Panc1 (cell line): Measurements from ENCODE around the gene OTOA. TPM values are rescaled to one million over a fixed set of nuclear protein-coding genes. Genes with fewer than 3 reads are reported as not detected.
"Not testable (repeated sequence)": the region's sequence is repeated elsewhere in the genome, so short reads cannot be mapped to it uniquely, and the experiment has no call there.

ENCODE experiments used
- ATAC-seq: fragments of 200-7000 bp; cut with Tn5 transposase; 2 replicates; pipeline ENCODE4 v1.9.1; 2020; ENCODE audit warnings: mild to moderate bottlenecking, moderate library complexity
- BruUV-seq: library from RNA; stranded (reverse); fragments of 400-500 nt; replicated peaks from 2 replicates; lab custom pipeline; 2021; lab: Mats Ljungman, UMichigan
- CTCF ChIA-PET: fragments of 300-600 bp; sonication (Branson Sonifier 250); formaldehyde crosslinking; loops from one replicate; lab custom pipeline; 2022; ENCODE audit warnings: antibody characterized with exemption; lab: Charles Lee
- POLR2A ChIA-PET: fragments of 300-600 bp; sonication (Branson Sonifier 250); formaldehyde crosslinking; loops from one replicate; lab custom pipeline; 2022; ENCODE audit warnings: antibody characterized with exemption; lab: Charles Lee
- DNase-seq: peaks from one replicate; pipeline ENCODE4 v3.0.0-alpha.2; 2010; ENCODE audit warnings: low read depth, low spot score
- H3K27ac ChIP-seq: 2 replicates; pipeline ENCODE4 v1.5.1; 2011; ENCODE audit warnings: mild to moderate bottlenecking, low read length, inconsistent platforms
- H3K27me3 ChIP-seq: fragments of 200-500 bp; sonication (Bioruptor generic); 2 replicates; pipeline ENCODE4 v1.6.0; 2014; ENCODE audit warnings: low read length, inconsistent platforms; ENCODE audit not compliant: control insufficient read depth, insufficient read depth
- H3K36me3 ChIP-seq: fragments of 200-500 bp; sonication (Bioruptor generic); 2 replicates; pipeline ENCODE4 v1.5.1; 2014; ENCODE audit warnings: inconsistent platforms, mild to moderate bottlenecking, low read length, moderate library complexity; ENCODE audit not compliant: control insufficient read depth, insufficient read depth
- H3K4me1 ChIP-seq: 2 replicates; pipeline ENCODE4 v1.5.1; 2011; ENCODE audit warnings: inconsistent platforms, mild to moderate bottlenecking, low read length, moderate library complexity; ENCODE audit not compliant: control insufficient read depth, insufficient read depth
- H3K4me3 ChIP-seq, 2 experiments: 2 replicates each; pipeline ENCODE4 v1.5.1; 2011 to 2012; ENCODE audit warnings: low read depth in 2 of 2, low read length in 2 of 2, mild to moderate bottlenecking in 2 of 2, inconsistent platforms in 1 of 2, moderate library complexity in 1 of 2
- H3K9me3 ChIP-seq: fragments of 200-500 bp; sonication (Bioruptor generic); 2 replicates; pipeline ENCODE4 v1.5.1; 2014; ENCODE audit warnings: low read depth, mild to moderate bottlenecking, inconsistent platforms, low read length, moderate library complexity; ENCODE audit not compliant: control insufficient read depth, insufficient read depth
- POLR2AphosphoS5 ChIP-seq: IDR thresholded peaks from 2 replicates; pipeline ENCODE4 v1.6.1; 2012; ENCODE audit warnings: mild to moderate bottlenecking, low read depth, low read length, moderate library complexity
- SIN3A ChIP-seq: IDR thresholded peaks from 2 replicates; pipeline ENCODE4 v1.6.1; 2012; ENCODE audit warnings: low read depth, mild to moderate bottlenecking, low read length, moderate library complexity, borderline replicate concordance; ENCODE audit not compliant: insufficient read depth
- TCF7L2 ChIP-seq: IDR thresholded peaks from 2 replicates; pipeline ENCODE4 v1.6.1; 2011; ENCODE audit warnings: mild to moderate bottlenecking, low read depth, low read length, inconsistent platforms
- in situ Hi-C: cut with HindIII; loops from 2 replicates; pipeline ENCODE4 v1.10.0; 2016; ENCODE audit warnings: low sequenced_read_pairs, low pct_unique_long_range_greater_than_20kb
- intact Hi-C: fragments of 100-400 bp; cut with micrococcal nuclease; formaldehyde crosslinking; loops from one replicate; pipeline ENCODE4 v1.10.0; 2022; ENCODE audit not compliant: unreplicated experiment
- total RNA-seq: library from RNA; stranded (reverse); gene quantifications from one replicate; pipeline ENCODE4 v1.2.1, GENCODE V29; 2021; ENCODE audit not compliant: unreplicated experiment
- TF ChIP-seq, protein P1 (sequence below): fragments of 450-650 bp; IDR thresholded peaks from 2 replicates; pipeline ENCODE4 v1.5.1; 2017; ENCODE audit warnings: mild to moderate bottlenecking
- TF ChIP-seq, protein P2 (sequence below), 2 experiments: IDR thresholded peaks; 2 replicates each; pipeline ENCODE4 v1.6.1; 2011 to 2012; ENCODE audit warnings: low read depth in 2 of 2, control low read depth in 1 of 2, low read length in 1 of 2, mild to moderate bottlenecking in 1 of 2, moderate library complexity in 1 of 2; ENCODE audit not compliant: insufficient read depth in 1 of 2

The OTOA gene
- total RNA-seq, 1 experiment from 2014 or later, result not detected

DNA sequence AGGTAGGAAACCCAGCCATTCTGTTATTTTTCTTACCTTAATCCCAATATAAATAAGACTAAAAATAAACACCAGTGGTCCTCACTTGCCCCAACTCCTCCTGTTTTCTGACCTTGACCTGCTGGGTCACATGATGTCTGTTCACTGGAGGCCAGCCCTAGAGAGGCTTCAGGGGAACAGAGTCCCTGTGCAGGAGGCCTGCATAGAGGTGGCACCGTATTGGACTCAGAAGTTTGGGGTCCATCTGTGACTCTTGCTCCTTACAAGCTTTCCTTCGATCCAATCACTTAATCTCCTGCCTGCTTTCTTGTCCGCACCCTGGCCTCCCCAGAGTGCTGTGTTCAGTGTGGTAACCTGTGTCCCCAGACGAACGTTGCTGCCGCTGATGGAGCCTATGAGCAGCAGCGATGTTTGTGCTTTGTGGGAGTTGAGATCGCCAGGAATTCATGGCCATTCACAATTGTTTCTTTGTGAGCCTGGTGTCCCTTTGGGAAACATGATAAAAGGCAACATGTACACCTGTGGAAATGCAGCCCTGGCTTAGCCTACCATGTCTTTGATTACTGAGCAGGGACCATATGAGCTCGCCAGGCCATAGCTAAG, 16.1 kb upstream of the OTOA start:
- H3K27ac ChIP-seq, result no peak overlapping the region
- no peak overlapping the region for H3K4me3 ChIP-seq
- in situ Hi-C loops (no loop called here), intact Hi-C loops (no loop called here)
- ATAC-seq, result no peak
- ChIA-PET CTCF (no interaction called here), POLR2A (no interaction called here)
- no peak for DNase-seq
- no peak for TF ChIP-seq POLR2AphosphoS5
- TF ChIP-seq, protein P1, sequence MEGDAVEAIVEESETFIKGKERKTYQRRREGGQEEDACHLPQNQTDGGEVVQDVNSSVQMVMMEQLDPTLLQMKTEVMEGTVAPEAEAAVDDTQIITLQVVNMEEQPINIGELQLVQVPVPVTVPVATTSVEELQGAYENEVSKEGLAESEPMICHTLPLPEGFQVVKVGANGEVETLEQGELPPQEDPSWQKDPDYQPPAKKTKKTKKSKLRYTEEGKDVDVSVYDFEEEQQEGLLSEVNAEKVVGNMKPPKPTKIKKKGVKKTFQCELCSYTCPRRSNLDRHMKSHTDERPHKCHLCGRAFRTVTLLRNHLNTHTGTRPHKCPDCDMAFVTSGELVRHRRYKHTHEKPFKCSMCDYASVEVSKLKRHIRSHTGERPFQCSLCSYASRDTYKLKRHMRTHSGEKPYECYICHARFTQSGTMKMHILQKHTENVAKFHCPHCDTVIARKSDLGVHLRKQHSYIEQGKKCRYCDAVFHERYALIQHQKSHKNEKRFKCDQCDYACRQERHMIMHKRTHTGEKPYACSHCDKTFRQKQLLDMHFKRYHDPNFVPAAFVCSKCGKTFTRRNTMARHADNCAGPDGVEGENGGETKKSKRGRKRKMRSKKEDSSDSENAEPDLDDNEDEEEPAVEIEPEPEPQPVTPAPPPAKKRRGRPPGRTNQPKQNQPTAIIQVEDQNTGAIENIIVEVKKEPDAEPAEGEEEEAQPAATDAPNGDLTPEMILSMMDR, result no peak
- TF ChIP-seq, protein P2, sequence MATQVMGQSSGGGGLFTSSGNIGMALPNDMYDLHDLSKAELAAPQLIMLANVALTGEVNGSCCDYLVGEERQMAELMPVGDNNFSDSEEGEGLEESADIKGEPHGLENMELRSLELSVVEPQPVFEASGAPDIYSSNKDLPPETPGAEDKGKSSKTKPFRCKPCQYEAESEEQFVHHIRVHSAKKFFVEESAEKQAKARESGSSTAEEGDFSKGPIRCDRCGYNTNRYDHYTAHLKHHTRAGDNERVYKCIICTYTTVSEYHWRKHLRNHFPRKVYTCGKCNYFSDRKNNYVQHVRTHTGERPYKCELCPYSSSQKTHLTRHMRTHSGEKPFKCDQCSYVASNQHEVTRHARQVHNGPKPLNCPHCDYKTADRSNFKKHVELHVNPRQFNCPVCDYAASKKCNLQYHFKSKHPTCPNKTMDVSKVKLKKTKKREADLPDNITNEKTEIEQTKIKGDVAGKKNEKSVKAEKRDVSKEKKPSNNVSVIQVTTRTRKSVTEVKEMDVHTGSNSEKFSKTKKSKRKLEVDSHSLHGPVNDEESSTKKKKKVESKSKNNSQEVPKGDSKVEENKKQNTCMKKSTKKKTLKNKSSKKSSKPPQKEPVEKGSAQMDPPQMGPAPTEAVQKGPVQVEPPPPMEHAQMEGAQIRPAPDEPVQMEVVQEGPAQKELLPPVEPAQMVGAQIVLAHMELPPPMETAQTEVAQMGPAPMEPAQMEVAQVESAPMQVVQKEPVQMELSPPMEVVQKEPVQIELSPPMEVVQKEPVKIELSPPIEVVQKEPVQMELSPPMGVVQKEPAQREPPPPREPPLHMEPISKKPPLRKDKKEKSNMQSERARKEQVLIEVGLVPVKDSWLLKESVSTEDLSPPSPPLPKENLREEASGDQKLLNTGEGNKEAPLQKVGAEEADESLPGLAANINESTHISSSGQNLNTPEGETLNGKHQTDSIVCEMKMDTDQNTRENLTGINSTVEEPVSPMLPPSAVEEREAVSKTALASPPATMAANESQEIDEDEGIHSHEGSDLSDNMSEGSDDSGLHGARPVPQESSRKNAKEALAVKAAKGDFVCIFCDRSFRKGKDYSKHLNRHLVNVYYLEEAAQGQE (IDR thresholded peaks at IDR 0.05; ENCODE audit: insufficient read depth in 1 of 2, low read depth in 2 of 2, low read length in 1 of 2), result no peak
- no peak for TF ChIP-seq SIN3A
- no peak for TF ChIP-seq TCF7L2
- 0 out of 2 replicates have a peak, but pooled peaks cover 2% of the 10 kb centered on the region for H3K4me1 ChIP-seq
- H3K9me3 ChIP-seq, result no peaks in the 10 kb centered on the region
- H3K36me3 ChIP-seq, result no peaks in the 10 kb centered on the region
- no peaks in the 10 kb centered on the region for H3K27me3 ChIP-seq
- BruUV-seq, result no TSS peak

DNA sequence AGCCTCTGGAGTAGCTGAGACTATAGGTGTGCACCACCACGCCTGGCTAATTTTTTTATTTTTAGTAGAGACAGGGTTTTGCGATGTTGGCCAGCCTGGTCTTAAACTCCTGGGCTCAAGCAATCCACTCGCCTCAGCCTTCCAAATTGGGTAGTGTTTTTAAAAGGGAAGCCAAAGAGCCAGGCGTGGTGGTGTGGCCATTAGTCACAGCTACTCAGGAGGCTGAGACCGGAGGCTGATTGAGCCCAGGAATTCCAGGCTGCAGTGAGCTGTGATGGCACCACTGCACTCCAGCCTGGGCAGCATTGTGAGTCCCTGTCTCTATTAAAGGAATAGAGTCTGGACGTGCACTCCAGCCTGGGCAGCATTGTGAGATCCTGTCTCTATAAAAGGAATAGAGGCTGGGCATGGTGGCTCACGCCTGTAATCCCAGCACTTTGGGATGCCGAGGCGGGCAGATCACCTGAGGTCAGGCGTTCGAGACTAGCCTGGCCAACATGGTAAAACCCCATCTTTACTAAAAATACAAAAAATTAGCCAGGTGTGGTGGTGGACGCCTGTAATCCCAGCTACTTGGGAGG, 13.9 kb upstream of the OTOA start:
- H3K4me1 ChIP-seq, H3K27me3 ChIP-seq, H3K27ac ChIP-seq, H3K4me3 ChIP-seq, CTCF ChIA-PET, ATAC-seq, BruUV-seq, intact Hi-C loops, DNase-seq, H3K36me3 ChIP-seq, H3K9me3 ChIP-seq, in situ Hi-C loops: not testable (repeated sequence)
- POLR2A ChIA-PET, result interaction anchor here (0.6 kb wide), 1 partner anchor 17 kb away, joined by 6 read pairs; no protein-coding TSS in a partner anchor

DNA sequence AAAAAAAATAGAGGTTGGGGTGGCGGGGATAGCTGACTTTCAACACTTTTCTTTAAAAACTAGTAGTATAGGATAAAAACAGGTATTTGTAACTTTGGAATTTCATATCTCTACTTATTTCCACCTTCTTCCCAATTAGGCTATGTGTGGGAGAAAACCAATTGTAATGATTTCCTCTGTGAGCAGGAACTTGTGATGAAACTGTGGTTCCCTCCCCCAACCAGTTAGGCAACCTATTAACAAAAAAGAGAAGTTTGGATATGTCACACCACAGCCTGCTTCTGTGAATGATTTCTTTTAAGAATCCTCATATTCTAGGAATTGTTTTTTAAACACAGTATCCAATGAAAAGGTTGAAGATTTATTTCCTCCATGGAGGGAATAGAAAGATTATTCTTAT, 13.2 kb upstream of the OTOA start:
- Histone ChIP-seq H3K27me3 (no peaks in the 10 kb centered on the region), H3K4me3 (no peak overlapping the region), H3K36me3 (no peaks in the 10 kb centered on the region), H3K9me3 (no peaks in the 10 kb centered on the region), H3K4me1 (no peaks in the 10 kb centered on the region), H3K27ac (no peak overlapping the region)
- intact Hi-C loops (no loop called here), in situ Hi-C loops (no loop called here)
- POLR2A ChIA-PET, result no interaction called here
- no TSS peak for BruUV-seq
- ATAC-seq, result no peak
- no peak for DNase-seq
- CTCF ChIA-PET, result no interaction called here
- TF ChIP-seq, protein P2 (IDR thresholded peaks at IDR 0.05; ENCODE audit: insufficient read depth in 1 of 2, low read depth in 2 of 2, low read length in 1 of 2), result no peak
- TF ChIP-seq SIN3A, result no peak
- TF ChIP-seq, protein P1, result no peak
- TF ChIP-seq POLR2AphosphoS5, result no peak
- TF ChIP-seq TCF7L2, result no peak
